Measurements from ENCODE around the gene STN1.

Gene STN1

DNA sequence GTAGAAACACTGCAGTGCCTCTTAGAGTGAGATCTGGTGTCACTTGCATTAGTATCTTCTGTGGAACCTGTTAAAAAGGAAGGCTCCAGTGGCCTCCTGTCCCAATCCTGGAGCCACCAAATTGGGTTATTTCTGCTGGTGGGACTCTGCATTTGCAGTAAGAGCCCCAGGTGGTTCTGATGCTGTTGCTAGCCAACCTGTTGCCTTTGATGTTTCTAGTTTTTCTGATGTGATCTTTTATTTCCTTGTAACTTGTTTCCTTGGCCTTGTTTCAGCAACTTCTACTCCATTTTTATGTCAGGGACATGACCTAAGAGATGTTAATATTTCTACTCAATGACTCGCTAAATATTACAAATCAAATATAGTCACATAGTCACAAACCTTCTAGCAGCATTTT lies 12.5 kb upstream of the STN1 start:
- no peak for DNase-seq (ENCODE audit: low read depth in 4 of 4, low spot score in 1 of 4)

DNA sequence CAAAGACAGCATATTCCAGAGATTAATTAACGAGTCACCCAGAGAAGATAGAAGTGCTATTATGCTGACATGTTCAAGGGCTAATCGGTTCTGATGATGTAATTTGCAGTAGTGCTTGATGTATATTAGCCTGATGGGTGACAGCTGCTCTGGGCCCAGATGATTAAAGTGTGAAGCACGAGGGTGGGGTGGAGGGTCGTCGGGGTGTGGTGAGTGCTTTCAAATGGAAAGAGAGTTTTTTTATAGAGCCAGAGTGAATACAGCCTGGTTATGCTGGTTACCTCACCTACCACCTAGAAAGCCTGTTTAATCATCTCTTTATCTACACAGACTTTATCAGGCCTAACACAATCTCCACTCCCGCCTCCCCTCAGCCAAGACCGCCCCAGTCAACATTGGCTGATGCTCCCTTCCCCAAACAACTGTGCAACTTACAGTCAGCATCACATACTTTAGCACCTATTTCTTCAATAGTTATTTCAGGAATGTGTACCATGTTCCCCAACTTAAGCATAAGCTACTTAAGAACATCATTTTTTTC lies 11.5 kb upstream of the STN1 start:
- no peak for DNase-seq (ENCODE audit: low read depth in 4 of 4, low spot score in 1 of 4)

DNA sequence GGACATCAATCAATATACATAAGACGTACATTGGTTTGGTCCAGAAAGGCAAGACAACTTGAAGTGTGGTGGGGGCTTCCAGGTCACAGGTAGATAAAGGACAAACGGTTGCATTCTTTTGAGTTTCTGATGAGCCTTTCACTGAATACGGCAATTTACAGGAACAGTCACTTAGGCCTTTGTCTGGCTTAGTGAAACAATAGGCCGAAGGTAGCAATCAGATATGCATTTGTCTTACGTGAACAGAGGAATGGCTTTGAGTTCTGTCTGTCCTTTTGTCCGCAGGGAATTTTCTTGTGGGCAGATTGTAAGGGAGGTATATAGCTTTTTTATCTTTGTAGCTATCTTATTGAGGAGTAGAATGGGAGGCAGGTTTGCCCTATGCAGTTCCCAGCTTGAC lies 10.8 kb upstream of the STN1 start:
- no peak for DNase-seq (ENCODE audit: low read depth in 4 of 4, low spot score in 1 of 4)

DNA sequence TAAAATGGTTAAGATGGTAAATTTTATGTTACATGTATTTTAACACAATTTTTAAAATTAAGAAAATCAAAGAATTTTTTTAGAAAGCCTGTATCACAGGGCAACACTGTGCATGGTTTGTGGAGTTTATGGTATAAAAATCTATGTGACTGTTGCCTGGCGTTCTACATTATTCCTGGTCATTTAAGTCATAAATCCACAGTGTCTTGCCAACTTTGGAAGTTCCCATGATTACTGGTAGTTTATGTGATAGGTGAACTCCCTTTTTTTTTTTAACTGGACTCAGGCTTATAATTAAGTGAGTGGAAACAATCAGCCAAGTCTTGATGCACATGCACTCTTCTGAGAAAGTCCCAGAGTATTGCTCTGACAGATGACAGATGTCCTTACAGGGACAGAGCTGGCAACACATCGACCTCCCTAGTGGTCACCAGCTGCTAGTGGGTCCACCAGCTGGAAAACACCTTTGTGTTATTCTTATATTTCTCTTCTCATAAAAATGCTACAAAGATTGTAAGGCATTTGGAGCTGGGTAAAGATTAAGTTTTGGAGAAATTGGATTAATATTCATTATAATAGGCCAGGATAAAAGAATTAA lies 8.8 kb upstream of the STN1 start:
- DNase-seq (ENCODE audit: low read depth in 4 of 4, low spot score in 1 of 4), result no peak

DNA sequence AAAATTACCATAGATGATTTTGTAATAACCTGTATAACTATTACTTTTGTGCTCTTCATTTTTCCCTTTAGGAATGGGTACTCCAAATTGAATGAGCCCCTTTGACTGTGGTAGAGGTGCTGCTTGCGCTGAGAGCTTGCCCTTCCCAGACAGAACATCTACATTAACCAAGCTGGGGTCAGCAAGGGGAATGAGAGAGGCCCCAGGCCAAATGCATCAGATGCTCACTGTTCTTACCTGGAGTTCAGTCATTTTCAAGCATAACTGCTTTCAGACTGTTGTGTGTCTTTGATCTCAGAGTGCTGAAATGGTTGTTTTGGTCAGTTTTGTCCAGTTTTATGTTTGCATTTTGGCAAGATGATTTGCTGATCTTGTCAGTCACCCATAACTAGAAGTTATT lies 7.6 kb upstream of the STN1 start:
- DNase-seq (ENCODE audit: low read depth in 4 of 4, low spot score in 1 of 4), result no peak

DNA sequence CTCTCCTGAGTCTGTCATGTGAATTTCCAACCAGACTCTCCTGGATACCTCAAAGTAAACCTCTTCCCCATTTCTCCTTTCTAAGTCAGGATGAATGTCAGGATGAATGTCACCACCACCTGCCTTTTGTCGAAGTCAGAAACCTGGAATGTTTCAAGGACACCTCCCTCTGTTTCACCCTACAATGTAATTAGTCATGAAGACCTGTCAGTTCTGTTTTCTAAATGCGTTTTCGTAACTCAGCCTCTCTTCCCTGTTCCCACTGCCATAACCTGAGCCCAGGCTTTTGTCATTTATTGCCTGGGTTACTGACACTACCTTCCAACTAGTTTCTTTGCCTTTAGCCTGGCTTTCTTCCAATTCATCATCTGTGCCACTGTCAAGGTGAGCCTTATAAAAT lies 5.5 kb upstream of the STN1 start:
- DNase-seq (ENCODE audit: low read depth in 4 of 4, low spot score in 1 of 4), result no peak

DNA sequence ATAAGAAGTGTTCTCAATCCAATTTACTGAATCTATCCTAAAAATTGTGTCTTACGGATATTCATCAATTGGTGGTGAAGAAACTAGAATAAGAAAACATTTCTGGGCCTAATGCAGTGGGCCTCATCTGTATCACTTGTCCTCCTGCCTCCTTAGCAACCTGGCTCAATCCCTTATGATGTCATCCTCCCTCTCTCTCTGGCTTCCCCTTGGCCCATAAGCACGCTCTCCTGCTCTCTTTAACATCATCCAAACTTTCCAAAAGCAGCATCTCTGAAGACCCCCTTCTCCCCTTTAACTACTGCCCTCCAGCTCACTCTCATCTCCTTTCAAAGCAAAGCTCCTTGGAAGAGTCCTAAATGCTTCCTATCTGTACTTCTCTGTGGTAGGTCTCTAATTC lies 4.7 kb upstream of the STN1 start:
- no peak for DNase-seq (ENCODE audit: low read depth in 4 of 4, low spot score in 1 of 4)

DNA sequence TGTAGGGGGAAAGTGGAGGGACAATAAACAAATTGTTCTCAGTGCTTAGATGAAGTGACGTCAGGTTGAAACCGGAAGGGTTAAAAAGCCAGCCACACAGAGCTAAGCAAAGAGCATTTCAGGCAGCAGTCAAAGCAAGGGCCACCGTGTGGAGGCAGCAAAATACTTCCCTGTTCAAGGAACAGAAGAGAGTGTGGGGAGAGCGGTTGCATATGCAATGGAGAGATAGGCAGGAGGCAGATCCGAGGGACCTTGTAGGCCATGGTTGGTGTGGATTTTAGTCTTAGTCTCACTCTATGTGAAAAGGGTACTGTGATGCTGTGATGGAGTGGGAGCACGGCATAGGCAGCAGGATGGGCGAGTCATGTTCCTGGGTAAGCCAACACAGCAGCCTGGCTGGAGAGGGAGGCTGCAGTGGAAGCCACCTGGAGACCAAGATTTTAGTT lies 3.8 kb upstream of the STN1 start:
- no peak for DNase-seq (ENCODE audit: low read depth in 4 of 4, low spot score in 1 of 4)

DNA sequence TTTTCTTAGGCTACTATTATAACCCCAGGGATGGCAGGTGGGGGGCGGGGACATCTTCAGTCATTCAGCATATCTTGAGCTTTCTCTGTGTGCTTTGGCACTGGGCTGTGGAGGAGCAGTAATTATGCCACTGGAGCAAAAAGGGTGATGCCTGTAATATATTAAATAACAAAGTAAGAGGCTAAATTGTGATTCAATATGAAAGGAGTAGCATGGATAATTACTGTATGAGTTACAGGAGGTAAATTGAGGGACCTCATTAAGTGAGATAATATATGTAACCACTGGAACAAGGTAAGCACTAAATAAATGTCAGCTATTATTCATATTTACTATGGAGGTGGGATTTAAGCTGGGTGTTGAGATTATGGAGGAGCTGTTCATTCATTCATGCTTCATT lies 3.3 kb upstream of the STN1 start:
- no peak for DNase-seq (ENCODE audit: low read depth in 4 of 4, low spot score in 1 of 4)

DNA sequence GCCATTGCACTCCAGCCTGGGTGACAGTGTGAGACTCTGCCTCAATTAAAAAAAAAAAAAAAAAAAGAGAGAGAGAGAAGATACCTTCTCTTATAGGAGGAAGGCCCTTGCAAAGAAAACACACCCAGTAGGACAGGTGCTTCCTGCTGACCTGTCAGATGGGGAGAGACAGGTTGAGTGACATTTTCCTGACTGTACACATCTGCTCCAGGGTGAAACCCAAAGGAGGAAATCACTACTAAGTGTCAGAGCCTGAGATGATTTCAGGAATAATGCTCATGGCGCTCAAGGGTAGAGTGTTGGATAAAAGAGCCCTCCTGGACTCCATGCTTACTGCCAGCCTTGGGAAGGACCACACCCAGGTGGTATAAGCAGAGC lies 1.7 kb upstream of the STN1 start:
- DNase-seq (ENCODE audit: low read depth in 4 of 4, low spot score in 1 of 4), result no peak

DNA sequence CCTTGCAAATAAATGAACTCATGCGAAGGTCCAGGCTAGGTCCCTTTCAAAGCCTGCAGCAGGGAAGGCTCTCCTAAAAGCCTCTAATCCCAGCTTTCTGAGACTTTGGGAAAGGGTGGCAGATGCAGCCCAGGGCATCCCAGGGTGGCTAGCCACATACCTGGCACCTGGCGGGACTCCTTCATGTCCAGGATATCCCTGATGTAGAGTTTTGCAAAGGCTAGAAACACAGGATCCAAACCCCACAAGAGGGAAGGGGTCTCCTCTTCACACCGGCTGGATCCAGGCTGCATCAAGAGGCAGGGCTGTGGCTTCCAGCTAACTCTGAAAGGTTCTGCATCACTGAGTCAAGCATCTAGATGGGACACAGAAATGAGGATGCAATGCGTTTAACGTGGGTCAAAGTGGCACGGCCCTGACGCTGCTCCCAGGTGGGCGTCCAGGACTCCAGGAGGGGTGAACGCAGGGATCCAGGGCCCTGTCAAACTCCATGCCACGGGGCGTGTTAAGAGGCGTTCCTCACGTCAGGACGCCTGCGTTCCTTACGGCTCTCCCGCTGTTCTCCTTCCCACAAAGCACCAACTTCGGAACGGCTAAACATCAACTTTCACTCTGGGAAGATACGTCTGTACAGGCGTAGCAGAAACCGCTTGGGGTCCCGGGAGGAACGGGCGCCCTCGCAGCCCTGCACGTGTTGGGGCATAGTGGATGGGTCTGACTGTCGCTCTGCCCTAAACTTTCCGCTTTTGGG lies 507 bp downstream of the STN1 start:
- no peak for DNase-seq (ENCODE audit: low read depth in 4 of 4, low spot score in 1 of 4)

DNA sequence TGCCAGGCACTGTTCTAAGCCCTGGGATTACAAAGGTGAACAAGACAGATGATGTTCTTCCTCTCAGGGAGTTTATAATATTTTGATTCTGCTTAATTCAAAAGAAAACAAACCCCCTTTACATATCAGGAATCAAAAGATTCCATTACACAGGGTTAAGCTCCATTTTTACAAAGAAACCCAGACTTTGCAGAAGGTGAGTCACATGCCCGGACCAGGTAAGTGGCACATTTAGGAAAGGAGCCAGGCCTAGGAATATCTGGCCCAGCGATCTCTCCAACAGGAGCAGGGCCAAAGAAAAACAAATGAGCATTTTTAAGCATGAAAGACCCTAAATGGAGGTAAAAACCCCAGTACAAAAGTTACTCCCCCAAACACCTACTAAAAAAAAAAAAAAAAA lies 1.1 kb downstream of the STN1 start:
- DNase-seq (ENCODE audit: low read depth in 4 of 4, low spot score in 1 of 4), result no peak

DNA sequence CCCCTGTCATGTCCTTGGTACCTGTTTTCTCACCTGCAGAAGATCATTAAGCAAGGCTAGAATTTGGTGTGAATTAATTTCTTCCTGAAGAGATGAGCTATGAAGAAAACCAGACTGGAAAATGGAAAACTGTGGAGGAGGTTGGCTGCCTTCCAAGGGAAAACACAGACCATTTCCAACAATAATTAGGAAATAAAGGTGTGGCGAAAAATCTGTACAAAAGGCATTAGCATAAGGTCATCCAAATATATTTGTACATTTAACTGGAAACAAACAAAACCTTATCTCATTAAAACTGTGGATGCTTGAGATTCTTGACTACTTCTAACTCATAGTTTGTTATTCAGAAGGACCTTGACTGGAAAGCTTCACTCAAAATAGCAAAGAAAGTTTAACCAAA lies 1.7 kb downstream of the STN1 start:
- DNase-seq (ENCODE audit: low read depth in 4 of 4, low spot score in 1 of 4), result no peak

DNA sequence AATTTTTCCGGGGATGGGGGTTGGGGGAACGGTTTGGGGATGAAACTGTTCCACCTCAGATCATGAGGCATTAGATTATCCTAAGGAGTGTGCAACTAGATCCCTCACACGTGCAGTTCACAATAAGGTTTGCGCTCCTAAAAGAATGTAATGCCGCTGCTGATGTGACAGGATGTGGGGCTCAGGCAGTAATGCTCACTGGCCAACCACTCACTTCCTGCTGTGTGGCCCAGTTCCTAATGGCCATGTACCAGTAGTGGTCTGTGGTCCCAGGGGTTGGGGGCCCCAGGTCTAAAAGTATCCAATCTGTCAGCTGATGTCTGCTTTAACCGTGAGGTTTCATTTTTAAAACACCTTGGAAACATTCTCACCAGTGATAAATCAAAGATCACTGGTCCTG lies 2.2 kb downstream of the STN1 start:
- DNase-seq (ENCODE audit: low read depth in 4 of 4, low spot score in 1 of 4), result no peak

DNA sequence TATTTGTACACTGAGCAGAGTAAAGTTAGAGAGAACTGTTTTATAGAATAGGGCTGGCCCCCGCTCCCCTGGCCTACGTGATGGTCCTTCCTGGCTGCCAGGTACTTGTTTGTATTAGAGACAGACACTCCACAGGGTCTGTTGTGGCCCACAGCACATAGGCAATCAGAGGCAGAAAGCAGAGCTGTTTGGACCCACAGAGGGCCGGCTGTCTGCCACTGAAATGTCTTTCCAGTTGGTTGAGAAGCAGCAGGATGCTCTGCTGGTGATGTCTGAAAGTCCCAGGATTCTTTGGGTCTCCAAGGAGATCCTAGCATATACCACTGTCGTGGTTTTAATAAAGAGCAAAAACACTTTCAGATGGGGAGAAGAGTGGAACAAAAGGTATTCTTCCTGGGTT lies 5.2 kb downstream of the STN1 start:
- DNase-seq (ENCODE audit: low read depth in 4 of 4, low spot score in 1 of 4), result no peak

DNA sequence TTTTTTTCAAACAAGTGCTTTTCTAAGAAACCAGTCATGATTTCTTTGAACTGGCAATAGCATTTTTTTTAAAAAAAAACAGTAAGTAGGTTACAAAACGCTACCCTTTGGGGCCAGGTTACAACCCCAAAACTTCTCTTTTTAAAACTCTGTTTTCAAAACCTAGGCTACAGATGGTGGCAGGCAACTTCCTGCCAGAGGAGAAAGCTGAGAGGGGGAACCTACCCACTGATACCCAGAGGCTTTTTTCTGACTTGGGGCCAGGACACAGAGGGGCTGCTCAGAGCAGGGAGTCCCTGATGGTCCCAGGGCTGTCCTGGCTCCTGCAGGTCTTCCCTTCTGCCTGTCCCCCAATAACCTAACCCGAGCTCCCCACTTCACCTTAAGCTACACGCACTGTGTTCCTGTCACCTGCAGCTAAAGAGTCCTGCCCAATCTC lies 6.9 kb downstream of the STN1 start:
- DNase-seq (ENCODE audit: low read depth in 4 of 4, low spot score in 1 of 4), result no peak

DNA sequence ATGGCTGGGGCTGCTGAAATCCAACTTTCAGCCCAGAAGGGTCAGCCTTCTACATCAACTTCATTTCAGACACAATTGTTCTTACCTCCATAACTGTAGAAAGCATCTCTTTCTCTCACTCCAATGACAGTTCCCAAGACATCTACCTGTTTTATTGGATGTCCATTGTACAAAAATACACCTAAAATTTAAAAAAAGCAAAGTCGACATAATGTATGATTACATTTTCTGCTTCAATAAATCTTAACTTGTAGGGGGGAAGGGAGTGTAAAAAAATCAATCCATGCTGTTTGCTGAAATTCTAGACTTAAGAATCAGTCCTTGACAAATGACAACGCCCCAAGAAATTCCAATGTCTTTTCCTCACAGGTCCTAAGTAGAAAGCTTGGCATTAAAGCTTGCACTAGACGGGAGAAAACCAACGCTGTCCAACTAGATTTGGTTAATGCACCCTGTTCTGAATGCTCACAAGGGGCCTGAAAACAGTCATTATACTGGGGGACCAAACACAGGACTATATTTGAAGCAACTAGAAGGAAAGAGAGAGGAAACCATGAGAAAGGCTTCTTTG lies 7.5 kb downstream of the STN1 start:
- no peak for DNase-seq (ENCODE audit: low read depth in 4 of 4, low spot score in 1 of 4)

DNA sequence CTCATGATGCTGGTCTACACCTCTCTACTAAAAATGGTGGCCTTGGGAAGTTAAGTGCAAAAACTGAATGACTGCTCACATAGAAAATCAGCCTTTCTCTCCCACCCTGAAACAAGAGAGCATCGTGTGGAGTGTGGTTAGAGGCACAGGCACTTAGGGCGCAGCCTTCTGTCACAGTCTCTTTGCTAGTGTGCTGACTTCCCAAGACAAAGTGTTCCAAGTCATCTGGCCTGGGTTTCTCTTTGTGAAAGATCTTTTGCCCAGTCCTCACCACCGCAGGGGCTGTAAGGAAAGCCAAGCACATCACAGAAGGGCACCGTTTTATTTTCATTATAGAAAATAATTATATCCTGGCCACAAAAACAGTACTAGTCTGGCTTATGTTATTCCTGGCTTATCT lies 12.5 kb downstream of the STN1 start:
- no peak for DNase-seq (ENCODE audit: low read depth in 4 of 4, low spot score in 1 of 4)

DNA sequence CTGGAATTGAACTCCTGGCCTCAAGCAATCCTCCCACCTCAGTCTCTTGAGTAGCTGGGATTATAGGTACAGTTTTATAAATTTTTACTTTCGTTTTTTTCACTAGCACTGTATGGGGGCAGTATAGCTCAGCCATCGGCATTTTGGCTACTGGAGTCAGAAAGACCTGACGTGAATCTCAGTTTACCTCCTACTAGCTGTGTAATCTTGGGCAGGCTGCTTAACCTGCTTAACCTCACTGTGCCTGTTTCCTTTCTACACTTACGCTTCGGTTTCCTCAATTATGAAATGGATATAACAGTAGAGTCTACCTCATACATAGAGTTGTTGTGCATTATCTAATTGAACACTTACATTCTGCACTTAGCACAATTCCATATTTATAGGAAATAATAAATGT lies 16.7 kb downstream of the STN1 start:
- DNase-seq (ENCODE audit: low read depth in 4 of 4, low spot score in 1 of 4), result no peak

DNA sequence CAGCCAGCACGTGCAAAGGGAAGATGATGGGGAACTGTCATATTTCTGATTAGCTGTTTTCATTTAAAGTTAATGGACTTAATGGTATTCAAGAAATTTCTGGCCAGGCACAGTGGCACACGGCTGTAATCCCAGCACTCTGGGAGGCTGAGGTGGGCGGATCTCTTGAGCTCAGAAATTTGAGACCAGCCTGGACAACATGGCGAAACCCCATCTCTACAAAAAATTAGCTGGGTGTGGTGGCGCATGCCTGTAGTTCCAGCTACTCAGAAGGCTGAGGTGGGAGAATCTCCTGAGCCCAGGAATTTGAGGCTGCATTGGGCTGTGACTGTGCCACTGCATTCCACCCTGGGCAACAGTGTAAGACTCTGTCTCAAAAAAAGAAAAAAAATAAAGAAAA lies 18.7 kb downstream of the STN1 start:
- no peak for DNase-seq (ENCODE audit: low read depth in 4 of 4, low spot score in 1 of 4)

DNA sequence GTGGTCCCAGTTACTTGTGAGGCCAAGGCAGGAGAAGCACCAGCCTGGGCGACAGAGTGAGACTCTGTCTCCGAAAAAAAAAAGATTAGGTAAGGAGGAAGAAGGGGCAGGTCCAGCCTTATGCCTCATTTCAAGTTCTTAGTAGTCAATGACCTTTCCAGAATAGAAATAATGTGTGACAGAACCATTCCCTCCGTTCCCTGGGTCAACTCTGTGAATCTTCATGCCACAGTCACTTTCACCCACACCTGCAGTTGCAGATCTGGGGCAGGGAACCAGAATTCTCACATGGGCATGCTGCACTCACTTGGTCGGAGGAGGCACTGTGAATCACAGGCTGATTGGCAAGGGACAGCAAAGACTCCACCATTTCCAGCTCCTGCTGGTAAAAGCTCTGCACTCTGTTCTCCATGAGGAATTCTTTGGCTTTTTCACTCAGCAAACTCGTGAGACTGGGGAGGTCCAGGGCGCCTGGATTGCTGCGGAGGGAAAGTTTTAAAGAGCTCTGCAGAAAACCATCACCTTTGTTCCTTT lies 20.7 kb downstream of the STN1 start:
- DNase-seq (ENCODE audit: low read depth in 4 of 4, low spot score in 1 of 4), result no peak

DNA sequence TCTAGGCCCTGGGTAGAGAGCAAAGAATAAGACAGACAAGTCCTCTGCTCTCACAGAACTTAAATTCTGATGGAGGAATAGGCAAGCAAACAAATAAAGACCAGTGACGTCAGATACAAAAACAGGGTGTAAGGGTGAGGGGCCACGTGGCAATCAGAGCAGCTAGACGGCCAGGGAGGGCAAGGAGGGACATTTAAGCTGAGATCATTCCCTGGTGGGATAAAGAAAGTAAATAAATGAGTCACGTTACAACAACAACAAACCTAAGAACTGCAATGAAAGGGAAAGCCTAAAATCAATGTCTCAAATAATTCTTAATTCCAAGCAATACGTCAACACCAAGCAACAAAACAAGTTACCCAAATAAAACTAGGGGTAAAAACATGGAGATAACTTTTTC lies 21.8 kb downstream of the STN1 start:
- no peak for DNase-seq (ENCODE audit: low read depth in 4 of 4, low spot score in 1 of 4)

Measured in stimulated activated CD4-positive, alpha-beta T cell treated with anti-CD3 and anti-CD28 coated beads, Interleukin-1b, Interleukin-23, amount 100 ng/mL, for 24 hours (primary cell).